B cell (primary cell): ENCODE results near the gene CCDC136. TPM values are rescaled to one million over a fixed set of nuclear protein-coding genes. Genes with fewer than 3 reads are reported as not detected.

Experiments used
- ATAC-seq: fragments of 200-7000 bp; cut with Tn5 transposase; one replicate; pipeline ENCODE4 v1.10.0; 2021; ENCODE audit warnings: low read depth, mild to moderate bottlenecking, moderate number of reproducible peaks, moderate library complexity
- CTCF ChIA-PET: fragments of 350-600 bp; sonication (Branson Sonifier 250); formaldehyde crosslinking; loops from one replicate; lab custom pipeline; 2021; ENCODE audit warnings: antibody characterized with exemption, inconsistent platforms; lab: Charles Lee
- POLR2A ChIA-PET: fragments of 350-600 bp; sonication (Branson Sonifier 250); formaldehyde crosslinking; loops from one replicate; lab custom pipeline; 2021; ENCODE audit warnings: antibody characterized with exemption; lab: Charles Lee
- DNase-seq: peaks from one replicate; pipeline ENCODE4 v3.0.0; 2013
- H2AFZ ChIP-seq: 2 replicates; pipeline ENCODE4 v1.6.1; 2012; ENCODE audit warnings: mild to moderate bottlenecking, low read depth, low read length; ENCODE audit not compliant: insufficient read depth, poor library complexity, severe bottlenecking
- H3K27ac ChIP-seq, 2 donors: 1 replicate in 1 of 2; 2 replicates in 1 of 2; pipeline ENCODE4 v1.5.1; 2012 to 2013; ENCODE audit warnings: low read length in 2 of 2, mild to moderate bottlenecking in 2 of 2, moderate library complexity in 1 of 2
- H3K27me3 ChIP-seq, 4 experiments: fragments of 200-600 bp in 1 of 4; sonication (generic) in 1 of 4; replicated peaks in 1 of 4; 1 replicate in 2 of 4; 2 replicates in 2 of 4; pipeline versions ENCODE4 v1.6.1 to v1.7.0; 2013 to 2016; ENCODE audit warnings: low read length in 3 of 4, mild to moderate bottlenecking in 2 of 4, mixed read lengths in 1 of 4, moderate library complexity in 1 of 4; ENCODE audit not compliant: insufficient read depth in 4 of 4, control insufficient read depth in 3 of 4; ENCODE audit errors: control extremely low read depth in 1 of 4
- H3K36me3 ChIP-seq, 2 experiments: replicated peaks in 1 of 2; 1 replicate in 1 of 2; 2 replicates in 1 of 2; pipeline versions ENCODE4 v1.6.1 to v1.7.1; 2013; ENCODE audit warnings: low read length in 1 of 2; ENCODE audit not compliant: insufficient read depth in 2 of 2, control insufficient read depth in 1 of 2; ENCODE audit errors: control extremely low read depth in 1 of 2, extremely low read depth in 1 of 2
- H3K4me1 ChIP-seq, 2 donors: fragments of 200-600 bp in 1 of 2; sonication (generic) in 1 of 2; 1 replicate in 1 of 2; 2 replicates in 1 of 2; pipeline versions ENCODE4 v1.5.1 to v1.6.1; 2013 to 2017; ENCODE audit warnings: low read length in 2 of 2; ENCODE audit not compliant: control insufficient read depth in 2 of 2, insufficient read depth in 2 of 2
- H3K4me2 ChIP-seq: replicated peaks from 2 replicates; pipeline ENCODE3; 2012; ENCODE audit warnings: mild to moderate bottlenecking, low read depth, low read length; ENCODE audit not compliant: poor library complexity, severe bottlenecking
- H3K4me3 ChIP-seq, 5 experiments: fragments of 200-600 bp in 1 of 5; sonication (generic) in 1 of 5; 1 replicate in 3 of 5; 2 replicates in 2 of 5; pipeline versions ENCODE4 v1.5.1 to v1.7.0; 2011 to 2016; ENCODE audit warnings: low read length in 4 of 5, mild to moderate bottlenecking in 4 of 5, low read depth in 2 of 5, control low read depth in 1 of 5, moderate library complexity in 1 of 5; ENCODE audit not compliant: insufficient read depth in 1 of 5; ENCODE audit errors: control extremely low read depth in 1 of 5, extremely low read depth in 1 of 5
- H3K79me2 ChIP-seq: fragments of 200-600 bp; sonication (generic); one replicate; pipeline ENCODE4 v1.6.0; 2016; ENCODE audit warnings: low read length; ENCODE audit not compliant: control insufficient read depth, insufficient read depth
- H3K9ac ChIP-seq: fragments of 200-600 bp; sonication (generic); 2 replicates; pipeline ENCODE4 v1.6.1; 2017; ENCODE audit warnings: mild to moderate bottlenecking, low read length, moderate library complexity
- H3K9me3 ChIP-seq, 3 donors: one replicate each; pipeline versions ENCODE4 v1.6.1 to v1.7.1; 2013; ENCODE audit warnings: low read length in 2 of 3; ENCODE audit not compliant: control insufficient read depth in 2 of 3, insufficient read depth in 1 of 3; ENCODE audit errors: control extremely low read depth in 1 of 3
- H4K20me1 ChIP-seq: 2 replicates; pipeline ENCODE4 v1.6.0; 2012; ENCODE audit warnings: mild to moderate bottlenecking, low read length; ENCODE audit not compliant: insufficient read depth, control insufficient read depth, poor library complexity, severe bottlenecking
- H3K27ac Mint-ChIP-seq: one replicate; pipeline ENCODE4 v1.8.0; 2021; ENCODE audit warnings: mixed read lengths
- H3K27me3 Mint-ChIP-seq: one replicate; pipeline ENCODE4 v1.8.0; 2021; ENCODE audit warnings: mixed read lengths
- H3K4me1 Mint-ChIP-seq: one replicate; pipeline ENCODE4 v1.8.0; 2021; ENCODE audit warnings: mixed read lengths
- H3K4me3 Mint-ChIP-seq: one replicate; pipeline ENCODE4 v1.8.0; 2021; ENCODE audit warnings: mixed read lengths
- H3K9me3 Mint-ChIP-seq: one replicate; pipeline ENCODE4 v1.8.0; 2022; ENCODE audit warnings: mixed read lengths; ENCODE audit not compliant: insufficient read depth
- CTCF ChIP-seq: fragments of 200-600 bp; IDR thresholded peaks from one replicate; pipeline ENCODE4 v1.8.0; 2022; ENCODE audit warnings: antibody characterized with exemption, mild to moderate bottlenecking
- EZH2 ChIP-seq: IDR thresholded peaks from 2 replicates; pipeline ENCODE4 v1.6.1; 2012; ENCODE audit warnings: borderline replicate concordance, low read depth, mild to moderate bottlenecking, moderate library complexity, low read length; ENCODE audit not compliant: insufficient read depth, poor library complexity, severe bottlenecking
- WGBS: methylation state at CpG from one replicate; pipeline ENCODE4 v1.1.5; 2013; ENCODE audit warnings: missing lambda C conversion rate; ENCODE audit not compliant: insufficient coverage; 5-methylcytosine and 5-hydroxymethylcytosine counted together
- intact Hi-C: fragments of 100-400 bp; cut with micrococcal nuclease; formaldehyde crosslinking; loops from one replicate; pipeline ENCODE4 v1.10.0; 2022
- polyA plus RNA-seq: library from polyadenylated mRNA; depleted of rRNA; stranded (reverse); fragments of >200 nt; gene quantifications from 2 replicates; pipeline ENCODE4 v1.2.3, GENCODE V29; 2012
- total RNA-seq, 2 donors: library from RNA; stranded (reverse); fragments of 120-200 nt in 1 of 2; gene quantifications; 1 replicate in 1 of 2; 2 replicates in 1 of 2; pipeline versions ENCODE4 v1.2.3 to v1.2.4, GENCODE V29; 2013 to 2022

The CCDC136 gene
- total and polyA plus RNA-seq, 2 donors (not counting 1 experiment from before 2014, with no cell fraction given): 2.2 to 13.9 TPM

- H3K27ac ChIP-seq: no peak overlapping the region
- no peak overlapping the region for H3K27ac Mint-ChIP-seq
- WGBS: 82% methylated on average over 13 of the region's 18 CpGs
- H4K20me1 ChIP-seq: peaks cover 4% of the 10 kb centered on the region
- ATAC-seq (no peak), DNase-seq (no peak)
- peaks cover 5 to 11% of the 10 kb centered on the region in 2 donors for H3K4me1 ChIP-seq
- no peak for TF ChIP-seq CTCF
- no peak for TF ChIP-seq EZH2
- H3K4me3 Mint-ChIP-seq: no peak overlapping the region
- H3K36me3 ChIP-seq: no peaks in the 10 kb centered on the region
- no peaks in the 10 kb centered on the region for H3K9me3 Mint-ChIP-seq
- H3K4me1 Mint-ChIP-seq: peaks cover 18% of the 10 kb centered on the region
- no peaks in the 10 kb centered on the region for H3K9me3 ChIP-seq
- CTCF ChIA-PET: interaction anchor here (0.6 kb wide), 1 partner anchor 430 kb away, joined by 3 read pairs; no protein-coding TSS in a partner anchor
- H2AFZ ChIP-seq: no peak overlapping the region
- POLR2A ChIA-PET: no interaction called here
- intact Hi-C loops: no loop called here
- H3K4me2 ChIP-seq: no peak overlapping the region
- H3K27me3 ChIP-seq: no peaks in the 10 kb centered on the region
- H3K79me2 ChIP-seq: peaks cover 9% of the 10 kb centered on the region
- H3K9ac ChIP-seq: no peak overlapping the region
- H3K27me3 Mint-ChIP-seq: no peaks in the 10 kb centered on the region
- H3K4me3 ChIP-seq: no peak overlapping the region
Observed at GRCh38 chr7:128858380-128859231, 66.8 kb downstream of the CCDC136 start.
